HFF-Myc (cell line): ENCODE results near the gene DDX10.

Experiments used
- DNase-seq: peaks from one replicate; pipeline ENCODE4 v3.0.0-alpha.2; 2011; ENCODE audit warnings: low read depth; ENCODE audit errors: extremely low read depth
- H3K4me3 ChIP-seq: replicated peaks from 2 replicates; pipeline ENCODE4 v1.5.1; 2011; ENCODE audit warnings: low read depth, mild to moderate bottlenecking, control low read depth, low read length
- CTCF ChIP-seq: IDR thresholded peaks from 2 replicates; pipeline ENCODE4 v1.5.1; 2012; ENCODE audit warnings: mild to moderate bottlenecking, low read depth, low read length, control low read depth; ENCODE audit errors: missing control alignments

The DDX10 gene

GRCh38 chr11:108726077-108726800, 61.4 kb downstream of the DDX10 start:
- H3K4me3 ChIP-seq, result no peak overlapping the region
- no peak for DNase-seq
- TF ChIP-seq CTCF, result no peak

GRCh38 chr11:108727665-108728064, 62.8 kb downstream of the DDX10 start:
- TF ChIP-seq CTCF, result no peak
- no peak for DNase-seq
- H3K4me3 ChIP-seq, result no peak overlapping the region

GRCh38 chr11:108729227-108729871, 64.5 kb downstream of the DDX10 start:
- no peak overlapping the region for H3K4me3 ChIP-seq
- DNase-seq, result no peak
- TF ChIP-seq CTCF, result no peak

GRCh38 chr11:108732395-108732794, 67.5 kb downstream of the DDX10 start:
- no peak for DNase-seq
- no peak for TF ChIP-seq CTCF
- H3K4me3 ChIP-seq, result no peak overlapping the region

GRCh38 chr11:108733479-108734116, 68.7 kb downstream of the DDX10 start:
- no peak for TF ChIP-seq CTCF
- DNase-seq, result peak; percentile 50
- H3K4me3 ChIP-seq, result no peak overlapping the region

GRCh38 chr11:108734283-108734682, 69.4 kb downstream of the DDX10 start:
- DNase-seq, result no peak
- TF ChIP-seq CTCF, result no peak
- H3K4me3 ChIP-seq, result no peak overlapping the region
